ENCODE results near the gene ISOC1.

Gene ISOC1

GRCh38 chr5:129094087-129094923 is at the start of gene ISOC1:
Gene ISOC1, plus strand, starts transcription at chr5:129094749. Its CDS starts 18 bp downstream, at chr5:129094767.
- H3K27ac ChIP-seq (ENCODE audit: low read length): no peak within 1 kb of the TSS
- no peaks in the 10 kb centered on the region for H3K36me3 ChIP-seq (ENCODE audit: control insufficient read depth, insufficient read depth, low read length)
- DNase-seq (ENCODE audit: low read depth, low spot score): peak; percentile 52
- no peaks in the 10 kb centered on the region; the same call in 1 of the 2 replicates for H3K27me3 ChIP-seq (ENCODE audit: control insufficient read depth, insufficient read depth, low read length)
- no CpG with 5 or more reads among the region's 87 CpGs for WGBS (ENCODE audit: insufficient coverage, insufficient read length)
- no peaks in the 10 kb centered on the region for H3K9me3 ChIP-seq (ENCODE audit: control insufficient read depth, insufficient read depth, low read length)
- peak within 1 kb of the TSS; percentile 86 for H3K4me3 ChIP-seq (ENCODE audit: low read length)
- no peaks in the 10 kb centered on the region for H3K4me1 ChIP-seq (ENCODE audit: control insufficient read depth, insufficient read depth, low read length)

GRCh38 chr5:129046151-129046550 is 48.4 kb upstream of the ISOC1 start:
- H3K27me3 ChIP-seq (ENCODE audit: control insufficient read depth, insufficient read depth, low read length): no peaks in the 10 kb centered on the region
- H3K36me3 ChIP-seq (ENCODE audit: control insufficient read depth, insufficient read depth, low read length): no peaks in the 10 kb centered on the region
- H3K9me3 ChIP-seq (ENCODE audit: control insufficient read depth, insufficient read depth, low read length): no peaks in the 10 kb centered on the region; the same call in 1 of the 2 replicates
- no peaks in the 10 kb centered on the region for H3K4me1 ChIP-seq (ENCODE audit: control insufficient read depth, insufficient read depth, low read length)
- no peak overlapping the region for H3K4me3 ChIP-seq (ENCODE audit: low read length)
- no peak overlapping the region for H3K27ac ChIP-seq (ENCODE audit: low read length)
- DNase-seq (ENCODE audit: low read depth, low spot score): no peak

- no CpG with 5 or more reads among the region's 2 CpGs for WGBS (ENCODE audit: insufficient coverage, insufficient read length)
- H3K36me3 ChIP-seq (ENCODE audit: control insufficient read depth, insufficient read depth, low read length): no peaks in the 10 kb centered on the region
- no peaks in the 10 kb centered on the region for H3K4me1 ChIP-seq (ENCODE audit: control insufficient read depth, insufficient read depth, low read length)
- H3K4me3 ChIP-seq (ENCODE audit: low read length): no peak overlapping the region
- no peak for DNase-seq (ENCODE audit: low read depth, low spot score)
- H3K27me3 ChIP-seq (ENCODE audit: control insufficient read depth, insufficient read depth, low read length): no peaks in the 10 kb centered on the region
- no peaks in the 10 kb centered on the region for H3K9me3 ChIP-seq (ENCODE audit: control insufficient read depth, insufficient read depth, low read length)
- H3K27ac ChIP-seq (ENCODE audit: low read length): no peak overlapping the region
Measured at GRCh38 chr5:129048509-129048908, 46.0 kb upstream of the ISOC1 start.

GRCh38 chr5:129049126-129049799 is 45.3 kb upstream of the ISOC1 start:
- Histone ChIP-seq H3K9me3 (ENCODE audit: control insufficient read depth, insufficient read depth, low read length) (no peaks in the 10 kb centered on the region), H3K27ac (ENCODE audit: low read length) (no peak overlapping the region), H3K27me3 (ENCODE audit: control insufficient read depth, insufficient read depth, low read length) (no peaks in the 10 kb centered on the region), H3K4me3 (ENCODE audit: low read length) (no peak overlapping the region), H3K4me1 (ENCODE audit: control insufficient read depth, insufficient read depth, low read length) (no peaks in the 10 kb centered on the region), H3K36me3 (ENCODE audit: control insufficient read depth, insufficient read depth, low read length) (no peaks in the 10 kb centered on the region)
- no peak for DNase-seq (ENCODE audit: low read depth, low spot score)
- no CpG with 5 or more reads among the region's 2 CpGs for WGBS (ENCODE audit: insufficient coverage, insufficient read length)

- H3K9me3 ChIP-seq (ENCODE audit: control insufficient read depth, insufficient read depth, low read length): no peaks in the 10 kb centered on the region
- no peaks in the 10 kb centered on the region for H3K36me3 ChIP-seq (ENCODE audit: control insufficient read depth, insufficient read depth, low read length)
- no peak overlapping the region for H3K4me3 ChIP-seq (ENCODE audit: low read length)
- no peaks in the 10 kb centered on the region for H3K4me1 ChIP-seq (ENCODE audit: control insufficient read depth, insufficient read depth, low read length)
- no peak overlapping the region for H3K27ac ChIP-seq (ENCODE audit: low read length)
- no peaks in the 10 kb centered on the region for H3K27me3 ChIP-seq (ENCODE audit: control insufficient read depth, insufficient read depth, low read length)
- WGBS (ENCODE audit: insufficient coverage, insufficient read length): no CpG with 5 or more reads among the region's 4 CpGs
- DNase-seq (ENCODE audit: low read depth, low spot score): no peak
Measured at GRCh38 chr5:129051283-129051682, 43.3 kb upstream of the ISOC1 start.

GRCh38 chr5:129053438-129053837 is 41.1 kb upstream of the ISOC1 start:
- Histone ChIP-seq H3K4me1 (ENCODE audit: control insufficient read depth, insufficient read depth, low read length) (no peaks in the 10 kb centered on the region), H3K27me3 (ENCODE audit: control insufficient read depth, insufficient read depth, low read length) (no peaks in the 10 kb centered on the region), H3K9me3 (ENCODE audit: control insufficient read depth, insufficient read depth, low read length) (no peaks in the 10 kb centered on the region), H3K27ac (ENCODE audit: low read length) (no peak overlapping the region), H3K4me3 (ENCODE audit: low read length) (no peak overlapping the region), H3K36me3 (ENCODE audit: control insufficient read depth, insufficient read depth, low read length) (no peaks in the 10 kb centered on the region)
- DNase-seq (ENCODE audit: low read depth, low spot score): no peak

GRCh38 chr5:129057329-129057728 is 37.2 kb upstream of the ISOC1 start:
- Histone ChIP-seq H3K4me1 (ENCODE audit: control insufficient read depth, insufficient read depth, low read length) (no peaks in the 10 kb centered on the region), H3K27me3 (ENCODE audit: control insufficient read depth, insufficient read depth, low read length) (no peaks in the 10 kb centered on the region), H3K9me3 (ENCODE audit: control insufficient read depth, insufficient read depth, low read length) (no peaks in the 10 kb centered on the region), H3K27ac (ENCODE audit: low read length) (no peak overlapping the region), H3K4me3 (ENCODE audit: low read length) (no peak overlapping the region), H3K36me3 (ENCODE audit: control insufficient read depth, insufficient read depth, low read length) (no peaks in the 10 kb centered on the region)
- DNase-seq (ENCODE audit: low read depth, low spot score): no peak
- WGBS (ENCODE audit: insufficient coverage, insufficient read length): no CpG with 5 or more reads among the region's 3 CpGs

- Histone ChIP-seq H3K27ac (ENCODE audit: low read length) (no peak overlapping the region), H3K36me3 (ENCODE audit: control insufficient read depth, insufficient read depth, low read length) (no peaks in the 10 kb centered on the region), H3K4me3 (ENCODE audit: low read length) (no peak overlapping the region), H3K9me3 (ENCODE audit: control insufficient read depth, insufficient read depth, low read length) (no peaks in the 10 kb centered on the region), H3K4me1 (ENCODE audit: control insufficient read depth, insufficient read depth, low read length) (no peaks in the 10 kb centered on the region), H3K27me3 (ENCODE audit: control insufficient read depth, insufficient read depth, low read length) (no peaks in the 10 kb centered on the region)
- no CpG with 5 or more reads among the region's 2 CpGs for WGBS (ENCODE audit: insufficient coverage, insufficient read length)
- DNase-seq (ENCODE audit: low read depth, low spot score): no peak
Measured at GRCh38 chr5:129061849-129062248, 32.7 kb upstream of the ISOC1 start.

- no CpG with 5 or more reads among the region's 1 CpG for WGBS (ENCODE audit: insufficient coverage, insufficient read length)
- Histone ChIP-seq H3K9me3 (ENCODE audit: control insufficient read depth, insufficient read depth, low read length) (no peaks in the 10 kb centered on the region), H3K4me3 (ENCODE audit: low read length) (no peak overlapping the region), H3K36me3 (ENCODE audit: control insufficient read depth, insufficient read depth, low read length) (no peaks in the 10 kb centered on the region), H3K27me3 (ENCODE audit: control insufficient read depth, insufficient read depth, low read length) (no peaks in the 10 kb centered on the region), H3K27ac (ENCODE audit: low read length) (no peak overlapping the region), H3K4me1 (ENCODE audit: control insufficient read depth, insufficient read depth, low read length) (no peaks in the 10 kb centered on the region)
- no peak for DNase-seq (ENCODE audit: low read depth, low spot score)
Measured at GRCh38 chr5:129063483-129064113, 31.0 kb upstream of the ISOC1 start.

GRCh38 chr5:129065721-129066120 is 28.8 kb upstream of the ISOC1 start:
- H3K9me3 ChIP-seq (ENCODE audit: control insufficient read depth, insufficient read depth, low read length): no peaks in the 10 kb centered on the region
- no peaks in the 10 kb centered on the region for H3K27me3 ChIP-seq (ENCODE audit: control insufficient read depth, insufficient read depth, low read length)
- H3K4me1 ChIP-seq (ENCODE audit: control insufficient read depth, insufficient read depth, low read length): no peaks in the 10 kb centered on the region
- WGBS (ENCODE audit: insufficient coverage, insufficient read length): no CpG with 5 or more reads among the region's 2 CpGs
- no peak overlapping the region for H3K4me3 ChIP-seq (ENCODE audit: low read length)
- DNase-seq (ENCODE audit: low read depth, low spot score): no peak
- no peak overlapping the region for H3K27ac ChIP-seq (ENCODE audit: low read length)
- no peaks in the 10 kb centered on the region for H3K36me3 ChIP-seq (ENCODE audit: control insufficient read depth, insufficient read depth, low read length)
